Progenitor cell of endocrine pancreas (in vitro differentiated cells): ENCODE data around the gene TMEM167A. TPM values are rescaled to one million over a fixed set of nuclear protein-coding genes. Genes with fewer than 3 reads are reported as not detected.

ENCODE experiments used
- DNase-seq: peaks from one replicate; pipeline ENCODE4 v3.0.0; 2021; ENCODE audit warnings: low spot score; ENCODE audit not compliant: unreplicated experiment
- H3K27ac Mint-ChIP-seq: 2 replicates; pipeline ENCODE4 v1.8.0; 2021; ENCODE audit warnings: mild to moderate bottlenecking, moderate library complexity, mixed read lengths
- H3K27me3 Mint-ChIP-seq: 2 replicates; pipeline ENCODE4 v1.8.0; 2021; ENCODE audit warnings: mixed read lengths
- H3K36me3 Mint-ChIP-seq: 2 replicates; pipeline ENCODE4 v1.8.0; 2022; ENCODE audit warnings: mixed read lengths; ENCODE audit not compliant: insufficient read depth
- H3K4me1 Mint-ChIP-seq: 2 replicates; pipeline ENCODE4 v1.8.0; 2021; ENCODE audit warnings: low read depth, mixed read lengths
- H3K4me3 Mint-ChIP-seq: 2 replicates; pipeline ENCODE4 v1.8.0; 2021; ENCODE audit warnings: low read depth, mild to moderate bottlenecking, moderate library complexity, mixed read lengths
- H3K9me3 Mint-ChIP-seq: 2 replicates; pipeline ENCODE4 v1.8.0; 2021; ENCODE audit warnings: low read depth, mixed read lengths
- total RNA-seq: library from RNA; stranded (reverse); gene quantifications from 2 replicates; pipeline ENCODE4 v1.2.1, GENCODE V29; 2021
- TF ChIP-seq, protein P1 (sequence below): fragments of 200-600 bp; sonication (generic); IDR thresholded peaks from one replicate; pipeline ENCODE4 v1.5.0; 2021; ENCODE audit warnings: antibody characterized with exemption, mild to moderate bottlenecking; ENCODE audit not compliant: unreplicated experiment

TMEM167A gene
- total RNA-seq, 1 donor from 2014 or later: 152 TPM

DNA sequence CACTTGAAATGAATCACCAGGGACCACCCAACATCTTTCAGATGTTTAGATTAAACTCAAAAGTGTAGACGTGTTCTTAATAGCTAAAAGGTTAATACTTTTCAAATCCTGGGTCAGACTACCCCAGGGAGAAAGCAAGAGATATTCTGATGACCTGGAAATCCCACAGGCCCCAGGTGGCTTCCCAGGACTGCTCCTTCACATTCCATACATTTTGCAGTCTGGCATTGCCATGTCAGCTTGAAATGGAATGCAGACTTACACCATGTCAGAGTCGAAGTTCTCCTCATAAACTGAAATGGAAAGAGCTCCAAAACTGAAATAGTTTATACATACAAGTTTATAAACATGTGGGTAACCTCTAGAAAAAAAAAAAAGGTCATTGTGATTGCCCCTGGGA, 61.5 kb downstream of the TMEM167A start:
- H3K27ac Mint-ChIP-seq: no peak overlapping the region
- no peak for DNase-seq
- TF ChIP-seq, protein P1, sequence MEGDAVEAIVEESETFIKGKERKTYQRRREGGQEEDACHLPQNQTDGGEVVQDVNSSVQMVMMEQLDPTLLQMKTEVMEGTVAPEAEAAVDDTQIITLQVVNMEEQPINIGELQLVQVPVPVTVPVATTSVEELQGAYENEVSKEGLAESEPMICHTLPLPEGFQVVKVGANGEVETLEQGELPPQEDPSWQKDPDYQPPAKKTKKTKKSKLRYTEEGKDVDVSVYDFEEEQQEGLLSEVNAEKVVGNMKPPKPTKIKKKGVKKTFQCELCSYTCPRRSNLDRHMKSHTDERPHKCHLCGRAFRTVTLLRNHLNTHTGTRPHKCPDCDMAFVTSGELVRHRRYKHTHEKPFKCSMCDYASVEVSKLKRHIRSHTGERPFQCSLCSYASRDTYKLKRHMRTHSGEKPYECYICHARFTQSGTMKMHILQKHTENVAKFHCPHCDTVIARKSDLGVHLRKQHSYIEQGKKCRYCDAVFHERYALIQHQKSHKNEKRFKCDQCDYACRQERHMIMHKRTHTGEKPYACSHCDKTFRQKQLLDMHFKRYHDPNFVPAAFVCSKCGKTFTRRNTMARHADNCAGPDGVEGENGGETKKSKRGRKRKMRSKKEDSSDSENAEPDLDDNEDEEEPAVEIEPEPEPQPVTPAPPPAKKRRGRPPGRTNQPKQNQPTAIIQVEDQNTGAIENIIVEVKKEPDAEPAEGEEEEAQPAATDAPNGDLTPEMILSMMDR: no peak
- H3K4me1 Mint-ChIP-seq: peaks cover 11% of the 10 kb centered on the region
- no peaks in the 10 kb centered on the region for H3K27me3 Mint-ChIP-seq
- H3K9me3 Mint-ChIP-seq: peaks cover 6% of the 10 kb centered on the region
- peaks cover 2% of the 10 kb centered on the region for H3K36me3 Mint-ChIP-seq
- H3K4me3 Mint-ChIP-seq: no peak overlapping the region

DNA sequence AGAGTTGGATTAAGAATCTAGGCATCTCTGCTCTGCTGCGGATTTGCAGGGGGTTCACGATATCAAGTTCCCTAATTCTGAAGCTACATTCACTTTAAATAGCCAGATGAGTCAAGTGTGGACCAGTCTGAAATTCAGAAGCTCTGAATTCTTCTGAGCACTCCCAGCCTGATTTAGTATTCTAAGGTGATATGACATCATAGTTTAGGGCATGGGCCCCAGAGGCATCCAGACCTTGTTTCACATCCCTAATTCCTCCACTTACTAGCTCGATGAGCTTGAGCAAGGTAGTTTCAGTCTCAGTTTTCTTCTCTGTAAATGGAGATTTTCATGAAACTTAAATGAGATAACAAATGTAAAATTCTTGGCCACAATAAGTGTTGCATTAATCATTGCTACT, 65.2 kb downstream of the TMEM167A start:
- Mint-ChIP-seq H3K9me3 (no peaks in the 10 kb centered on the region), H3K27me3 (no peaks in the 10 kb centered on the region), H3K27ac (no peak overlapping the region), H3K36me3 (no peaks in the 10 kb centered on the region), H3K4me1 (peaks cover 4% of the 10 kb centered on the region), H3K4me3 (no peak overlapping the region)
- no peak for DNase-seq
- TF ChIP-seq, protein P1: no peak

DNA sequence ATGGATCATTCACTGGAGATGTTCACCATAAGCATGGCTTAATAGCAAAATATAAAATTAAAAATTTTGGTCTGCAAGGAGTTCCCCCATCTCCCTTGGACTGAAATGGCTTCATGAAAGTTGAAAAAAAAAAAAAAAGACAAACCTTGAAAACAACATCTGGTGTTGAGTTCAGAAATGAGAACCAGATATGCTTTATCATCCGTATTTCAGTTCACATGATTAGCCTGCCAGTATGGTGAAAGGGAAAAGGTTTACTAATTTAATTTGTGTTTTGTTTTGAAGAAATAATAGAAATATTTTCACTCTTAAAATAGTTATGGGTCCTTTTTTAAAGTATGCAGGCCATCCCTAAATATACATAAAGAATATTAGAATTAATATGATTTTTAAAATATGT, 67.8 kb downstream of the TMEM167A start:
- H3K27me3 Mint-ChIP-seq: no peaks in the 10 kb centered on the region
- H3K27ac Mint-ChIP-seq: no peak overlapping the region
- no peak for DNase-seq
- H3K4me3 Mint-ChIP-seq: no peak overlapping the region
- H3K4me1 Mint-ChIP-seq: no peaks in the 10 kb centered on the region
- no peaks in the 10 kb centered on the region for H3K36me3 Mint-ChIP-seq
- TF ChIP-seq, protein P1: no peak
- H3K9me3 Mint-ChIP-seq: no peaks in the 10 kb centered on the region

DNA sequence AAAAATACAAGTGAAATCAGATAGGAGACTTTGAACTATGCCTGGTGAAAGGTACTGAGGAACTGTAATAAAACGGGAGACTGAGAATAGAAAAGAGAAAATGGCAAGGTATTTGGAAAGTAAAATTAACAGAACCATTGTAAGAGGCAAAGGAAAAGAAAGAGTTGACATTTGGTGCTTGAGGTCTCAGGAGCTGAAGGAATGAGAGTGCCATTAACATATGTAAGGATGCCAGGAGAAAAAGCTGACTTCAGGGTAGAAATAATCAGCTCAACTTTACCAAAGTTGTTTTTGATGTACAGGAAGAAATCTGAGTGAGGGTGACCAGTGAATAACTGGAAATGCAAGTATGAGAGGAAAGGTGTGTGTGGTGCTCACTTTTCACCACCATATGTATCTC, 69.4 kb downstream of the TMEM167A start:
- Mint-ChIP-seq H3K4me1 (peaks cover 1% of the 10 kb centered on the region), H3K9me3 (no peaks in the 10 kb centered on the region), H3K27me3 (no peaks in the 10 kb centered on the region), H3K36me3 (no peaks in the 10 kb centered on the region), H3K4me3 (no peak overlapping the region), H3K27ac (no peak overlapping the region)
- TF ChIP-seq, protein P1: no peak
- DNase-seq: no peak

DNA sequence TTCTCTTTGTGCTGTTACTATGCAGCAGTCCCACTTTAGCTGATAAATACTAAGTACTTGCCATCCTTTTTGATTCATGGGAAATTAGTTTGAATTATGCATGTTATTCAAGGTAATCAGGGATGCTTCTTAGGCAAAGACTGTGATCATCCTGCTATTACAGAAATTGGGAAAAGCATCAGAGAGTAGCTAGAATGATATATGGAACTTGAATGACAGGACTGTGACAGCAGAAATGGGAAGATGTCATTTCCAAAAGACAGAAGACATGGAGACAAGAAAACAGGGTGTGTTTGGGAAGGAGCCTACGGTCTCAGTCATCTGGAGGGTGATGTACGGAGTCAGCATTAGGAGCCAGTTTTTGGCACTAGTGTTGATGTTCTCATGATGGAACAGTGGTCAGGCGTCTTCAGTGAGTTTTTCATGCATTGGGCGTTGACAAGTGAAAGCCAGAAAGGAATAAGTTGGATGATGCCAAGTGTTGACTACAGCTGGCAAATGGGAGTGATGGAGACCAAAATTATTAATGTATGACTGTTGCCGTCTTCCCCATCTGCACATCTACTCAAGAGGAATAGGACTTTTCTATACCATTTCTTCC, 70.4 kb downstream of the TMEM167A start:
- H3K36me3 Mint-ChIP-seq: no peaks in the 10 kb centered on the region
- H3K9me3 Mint-ChIP-seq: no peaks in the 10 kb centered on the region
- TF ChIP-seq, protein P1: no peak
- peaks cover 2% of the 10 kb centered on the region for H3K4me1 Mint-ChIP-seq
- no peaks in the 10 kb centered on the region for H3K27me3 Mint-ChIP-seq
- DNase-seq: no peak
- H3K4me3 Mint-ChIP-seq: no peak overlapping the region
- H3K27ac Mint-ChIP-seq: no peak overlapping the region
